ENCODE data around the gene C1RL.

C1RL gene

DNA sequence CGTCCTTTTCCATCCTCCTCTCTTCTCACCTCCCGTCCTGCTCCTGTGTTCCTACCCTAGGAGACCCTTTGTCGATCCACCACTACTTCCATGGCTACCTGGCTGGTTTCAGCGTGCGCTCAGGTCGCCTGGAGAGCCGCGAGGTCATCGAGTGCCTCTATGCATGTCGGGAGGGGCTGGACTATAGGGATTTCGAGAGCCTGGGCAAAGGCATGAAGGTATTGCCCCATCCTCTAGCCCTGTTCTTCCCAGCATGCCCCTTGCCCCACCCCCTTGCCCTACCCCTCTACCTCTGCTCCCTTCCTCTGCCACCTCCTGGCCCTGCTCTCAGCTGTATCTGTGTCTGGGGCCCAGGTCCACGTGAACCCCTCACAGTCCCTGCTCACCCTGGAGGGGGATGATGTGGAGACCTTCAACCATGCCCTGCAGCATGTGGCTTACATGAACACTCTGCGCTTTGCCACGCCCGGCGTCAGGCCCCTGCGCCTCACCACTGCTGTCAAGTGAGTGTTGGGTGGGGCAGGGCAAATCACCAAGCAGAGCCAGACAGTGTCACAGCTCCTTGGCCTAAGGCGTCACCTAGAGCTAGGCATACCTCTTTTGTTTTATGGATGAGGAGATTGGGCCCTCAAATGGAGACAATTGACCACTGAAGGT, 33.9 kb upstream of the C1RL start:
- DNase-seq = no peak

DNA sequence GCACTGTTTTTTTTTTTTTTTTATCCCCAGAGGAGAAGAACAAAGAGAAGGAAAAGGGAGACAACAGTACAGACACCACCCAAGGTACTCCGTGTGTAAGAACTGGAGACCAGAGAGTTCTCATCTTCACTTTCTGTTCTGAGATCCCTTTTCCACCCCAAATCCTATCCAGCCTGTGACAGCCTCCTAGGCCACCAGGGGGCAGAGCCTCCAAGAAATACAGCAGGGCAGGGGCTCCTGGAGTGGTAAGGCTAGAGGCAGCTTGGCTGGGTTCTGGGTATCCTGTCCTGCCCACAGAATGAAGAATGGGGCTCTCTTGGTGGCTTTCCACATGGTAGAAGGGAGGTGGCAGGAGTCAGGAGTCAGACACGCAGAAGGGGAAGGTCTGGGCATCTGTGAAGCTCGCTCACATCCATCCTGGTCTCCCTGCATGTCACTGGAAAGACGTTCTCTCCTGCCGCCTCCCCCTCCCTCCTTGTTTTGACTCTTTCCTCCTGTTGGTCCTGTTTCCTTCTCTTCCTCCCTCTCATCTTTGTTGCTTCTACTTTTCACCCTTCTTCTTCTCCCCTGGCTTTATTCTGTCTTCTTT, 33.1 kb upstream of the C1RL start:
- H3K9me2 ChIP-seq (replicated peaks; ENCODE audit: insufficient read depth, low read length) = no peaks in the 10 kb centered on the region
- H4K20me1 ChIP-seq (ENCODE audit: insufficient read depth, low read length) = no peaks in the 10 kb centered on the region
- DNase-seq = peak; percentile 74
- no peaks in the 10 kb centered on the region for H3K9me3 ChIP-seq (replicated peaks; ENCODE audit: insufficient read depth, low read length)
- H3K9ac ChIP-seq (ENCODE audit: low read length) = no peak overlapping the region
- H3K4me2 ChIP-seq (ENCODE audit: low read depth, low read length) = peak overlapping the region; percentile 60
- H3K79me2 ChIP-seq (ENCODE audit: low read length) = no peaks in the 10 kb centered on the region
- 0 out of 2 replicates have a peak, but pooled peaks cover 4% of the 10 kb centered on the region for H3K4me1 ChIP-seq (ENCODE audit: low read length)
- H3K27me3 ChIP-seq (replicated peaks; ENCODE audit: insufficient read depth, low read length) = no peaks in the 10 kb centered on the region
- no peaks in the 10 kb centered on the region for H3K36me3 ChIP-seq (replicated peaks; ENCODE audit: insufficient read depth, low read length)
- peak overlapping the region; percentile 43; the same call in 1 of the 2 replicates for H2AFZ ChIP-seq (ENCODE audit: low read length)
- no peak overlapping the region for H3K27ac ChIP-seq (ENCODE audit: low read length)
- no peaks in the 10 kb centered on the region for H3F3A ChIP-seq (ENCODE audit: insufficient read depth, low read length)
- TF ChIP-seq EZH2phosphoT487 (IDR thresholded peaks at IDR 0.05; ENCODE audit: low read length) = no peak
- TF ChIP-seq, protein P1, sequence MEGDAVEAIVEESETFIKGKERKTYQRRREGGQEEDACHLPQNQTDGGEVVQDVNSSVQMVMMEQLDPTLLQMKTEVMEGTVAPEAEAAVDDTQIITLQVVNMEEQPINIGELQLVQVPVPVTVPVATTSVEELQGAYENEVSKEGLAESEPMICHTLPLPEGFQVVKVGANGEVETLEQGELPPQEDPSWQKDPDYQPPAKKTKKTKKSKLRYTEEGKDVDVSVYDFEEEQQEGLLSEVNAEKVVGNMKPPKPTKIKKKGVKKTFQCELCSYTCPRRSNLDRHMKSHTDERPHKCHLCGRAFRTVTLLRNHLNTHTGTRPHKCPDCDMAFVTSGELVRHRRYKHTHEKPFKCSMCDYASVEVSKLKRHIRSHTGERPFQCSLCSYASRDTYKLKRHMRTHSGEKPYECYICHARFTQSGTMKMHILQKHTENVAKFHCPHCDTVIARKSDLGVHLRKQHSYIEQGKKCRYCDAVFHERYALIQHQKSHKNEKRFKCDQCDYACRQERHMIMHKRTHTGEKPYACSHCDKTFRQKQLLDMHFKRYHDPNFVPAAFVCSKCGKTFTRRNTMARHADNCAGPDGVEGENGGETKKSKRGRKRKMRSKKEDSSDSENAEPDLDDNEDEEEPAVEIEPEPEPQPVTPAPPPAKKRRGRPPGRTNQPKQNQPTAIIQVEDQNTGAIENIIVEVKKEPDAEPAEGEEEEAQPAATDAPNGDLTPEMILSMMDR (IDR thresholded peaks at IDR 0.05; ENCODE audit: low read length) = peak; percentile 84
- no peak overlapping the region for H3K4me3 ChIP-seq (ENCODE audit: low read length)

More for the DNA sequence above, 33.9 kb upstream of the C1RL start:
- no peaks in the 10 kb centered on the region for H3K9me3 ChIP-seq (replicated peaks; ENCODE audit: insufficient read depth, low read length)
- no peaks in the 10 kb centered on the region for H3K9me2 ChIP-seq (replicated peaks; ENCODE audit: insufficient read depth, low read length)
- H3K4me1 ChIP-seq (ENCODE audit: low read length) = 0 out of 2 replicates have a peak, but pooled peaks cover 4% of the 10 kb centered on the region
- H3K4me2 ChIP-seq (ENCODE audit: low read depth, low read length) = no peak overlapping the region
- H4K20me1 ChIP-seq (ENCODE audit: insufficient read depth, low read length) = no peaks in the 10 kb centered on the region
- H3K9ac ChIP-seq (ENCODE audit: low read length) = no peak overlapping the region
- H2AFZ ChIP-seq (ENCODE audit: low read length) = no peak overlapping the region
- H3K79me2 ChIP-seq (ENCODE audit: low read length) = no peaks in the 10 kb centered on the region
- H3K4me3 ChIP-seq (ENCODE audit: low read length) = no peak overlapping the region
- H3F3A ChIP-seq (ENCODE audit: insufficient read depth, low read length) = no peaks in the 10 kb centered on the region
- TF ChIP-seq, protein P1 (IDR thresholded peaks at IDR 0.05; ENCODE audit: low read length) = no peak
- TF ChIP-seq EZH2phosphoT487 (IDR thresholded peaks at IDR 0.05; ENCODE audit: low read length) (no peak), EZH2 (optimal IDR thresholded peaks at IDR 0.05; ENCODE audit: low read depth, low read length) (no peak)
- H3K36me3 ChIP-seq (replicated peaks; ENCODE audit: insufficient read depth, low read length) = no peaks in the 10 kb centered on the region
- no peaks in the 10 kb centered on the region for H3K27me3 ChIP-seq (replicated peaks; ENCODE audit: insufficient read depth, low read length)
- H3K27ac ChIP-seq (ENCODE audit: low read length) = no peak overlapping the region

DNA sequence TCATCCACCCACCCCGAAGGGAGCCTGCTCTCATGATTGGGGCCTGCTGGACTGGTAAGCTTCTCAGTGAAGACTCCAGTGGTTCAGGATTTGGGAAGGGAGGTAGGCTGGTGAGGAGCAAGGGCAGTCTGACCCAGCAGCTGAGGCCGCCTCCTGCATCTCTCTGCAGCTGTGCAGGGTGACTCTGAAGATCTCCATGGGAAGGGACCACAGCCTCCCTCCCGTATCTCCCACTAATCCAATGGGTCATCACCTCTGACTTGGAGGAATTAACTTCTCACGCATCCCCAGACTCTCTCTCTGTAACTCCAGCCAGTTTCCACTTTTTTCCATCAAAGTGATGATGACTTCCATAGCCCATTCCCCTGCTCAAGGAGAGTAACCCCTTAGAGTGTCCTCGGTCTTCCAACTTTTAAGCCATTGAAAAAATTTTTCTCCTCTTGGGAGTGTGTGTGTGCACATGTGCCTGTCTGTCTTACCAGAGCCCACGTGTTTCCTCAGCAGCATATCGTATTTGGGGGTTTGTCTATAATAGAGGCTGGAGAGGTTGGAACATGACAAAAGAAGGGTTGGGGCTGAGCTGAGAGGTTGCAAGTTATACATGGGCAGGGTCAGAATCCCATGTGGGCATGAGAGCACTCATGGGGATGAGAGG, 32.5 kb upstream of the C1RL start:
- no peak overlapping the region for H3K9ac ChIP-seq (ENCODE audit: low read length)
- H2AFZ ChIP-seq (ENCODE audit: low read length) = peak overlapping the region; percentile 43; the same call in 1 of the 2 replicates
- H3F3A ChIP-seq (ENCODE audit: insufficient read depth, low read length) = no peaks in the 10 kb centered on the region
- no peaks in the 10 kb centered on the region for H3K9me2 ChIP-seq (replicated peaks; ENCODE audit: insufficient read depth, low read length)
- no peaks in the 10 kb centered on the region for H3K36me3 ChIP-seq (replicated peaks; ENCODE audit: insufficient read depth, low read length)
- no peaks in the 10 kb centered on the region for H3K79me2 ChIP-seq (ENCODE audit: low read length)
- 0 out of 2 replicates have a peak, but pooled peaks cover 4% of the 10 kb centered on the region for H3K4me1 ChIP-seq (ENCODE audit: low read length)
- H3K4me2 ChIP-seq (ENCODE audit: low read depth, low read length) = peak overlapping the region; percentile 60
- no peak overlapping the region for H3K4me3 ChIP-seq (ENCODE audit: low read length)
- H3K27me3 ChIP-seq (replicated peaks; ENCODE audit: insufficient read depth, low read length) = no peaks in the 10 kb centered on the region
- no peaks in the 10 kb centered on the region for H4K20me1 ChIP-seq (ENCODE audit: insufficient read depth, low read length)
- TF ChIP-seq, protein P1 (IDR thresholded peaks at IDR 0.05; ENCODE audit: low read length) = no peak
- TF ChIP-seq EZH2 (optimal IDR thresholded peaks at IDR 0.05; ENCODE audit: low read depth, low read length) (no peak), EZH2phosphoT487 (IDR thresholded peaks at IDR 0.05; ENCODE audit: low read length) (no peak)
- H3K27ac ChIP-seq (ENCODE audit: low read length) = no peak overlapping the region
- no peak for DNase-seq
- H3K9me3 ChIP-seq (replicated peaks; ENCODE audit: insufficient read depth, low read length) = no peaks in the 10 kb centered on the region

All from MM.1S (cell line).